H9 (cell line): ENCODE measurements around the gene GLB1L2. TPM values are rescaled to one million over a fixed set of nuclear protein-coding genes. Genes with fewer than 3 reads are reported as not detected.
A peak's percentile ranks its signal among the peaks of the same experiment; 100 is the strongest.

Experiments
- DNase-seq: peaks from one replicate; pipeline ENCODE4 v3.0.0-alpha.2; 2017
- H2AFZ ChIP-seq: one replicate; pipeline ENCODE4 v1.6.1; 2013; ENCODE audit warnings: mild to moderate bottlenecking, low read length, control low read depth, moderate library complexity
- H2AK5ac ChIP-seq: 2 replicates; pipeline ENCODE4 v1.6.1; 2013; ENCODE audit warnings: low read length, control low read depth, mixed read lengths; ENCODE audit not compliant: insufficient read length
- H2BK120ac ChIP-seq: one replicate; pipeline ENCODE4 v1.6.1; 2013; ENCODE audit warnings: low read depth, mild to moderate bottlenecking, low read length, control low read depth, inconsistent platforms; ENCODE audit not compliant: poor library complexity, severe bottlenecking
- H2BK12ac ChIP-seq: 2 replicates; pipeline ENCODE4 v1.6.1; 2013; ENCODE audit warnings: low read length, control low read depth, mixed read lengths, low read depth; ENCODE audit not compliant: insufficient read length
- H2BK15ac ChIP-seq: 2 replicates; pipeline ENCODE4 v1.6.1; 2013; ENCODE audit warnings: low read depth, low read length, control low read depth
- H2BK20ac ChIP-seq: one replicate; pipeline ENCODE4 v1.6.1; 2013; ENCODE audit warnings: low read depth, mild to moderate bottlenecking, low read length, control low read depth, inconsistent platforms; ENCODE audit not compliant: poor library complexity, severe bottlenecking
- H2BK5ac ChIP-seq: 2 replicates; pipeline ENCODE4 v1.6.1; 2013; ENCODE audit warnings: low read length, control low read depth, mixed read lengths; ENCODE audit not compliant: insufficient read length
- H3K14ac ChIP-seq: 2 replicates; pipeline ENCODE4 v1.6.1; 2013; ENCODE audit warnings: low read length, control low read depth; ENCODE audit not compliant: insufficient read depth
- H3K18ac ChIP-seq: 2 replicates; pipeline ENCODE4 v1.6.1; 2013; ENCODE audit warnings: low read depth, mild to moderate bottlenecking, mixed read lengths, low read length, control low read depth; ENCODE audit not compliant: insufficient read length
- H3K23ac ChIP-seq: 2 replicates; pipeline ENCODE4 v1.6.1; 2013; ENCODE audit warnings: low read length, control low read depth, mixed read lengths, low read depth; ENCODE audit not compliant: insufficient read length
- H3K23me2 ChIP-seq: 2 replicates; pipeline ENCODE4 v1.6.1; 2013; ENCODE audit warnings: low read depth, mild to moderate bottlenecking, mixed read lengths, low read length, control low read depth; ENCODE audit not compliant: insufficient read length, poor library complexity, severe bottlenecking
- H3K27ac ChIP-seq: 2 replicates; pipeline ENCODE4 v1.5.1; 2013; ENCODE audit warnings: low read length, control low read depth, mixed read lengths, low read depth; ENCODE audit not compliant: insufficient read length
- H3K27me3 ChIP-seq: 2 replicates; pipeline ENCODE4 v1.6.1; 2013; ENCODE audit warnings: low read length, control low read depth, inconsistent platforms; ENCODE audit not compliant: insufficient read depth
- H3K4ac ChIP-seq: 2 replicates; pipeline ENCODE4 v1.6.1; 2013; ENCODE audit warnings: low read depth, mild to moderate bottlenecking, control low read depth, inconsistent platforms, low read length, moderate library complexity
- H3K4me1 ChIP-seq: 2 replicates; pipeline ENCODE4 v1.6.1; 2013; ENCODE audit warnings: low read length, control low read depth, inconsistent platforms; ENCODE audit not compliant: insufficient read depth
- H3K4me2 ChIP-seq: 2 replicates; pipeline ENCODE4 v1.6.1; 2013; ENCODE audit warnings: low read length, control low read depth, mixed read lengths; ENCODE audit not compliant: insufficient read length, insufficient read depth
- H3K56ac ChIP-seq: 2 replicates; pipeline ENCODE4 v1.6.1; 2013; ENCODE audit warnings: low read depth, mild to moderate bottlenecking, mixed read lengths, low read length, control low read depth; ENCODE audit not compliant: insufficient read length
- H3K79me1 ChIP-seq: 2 replicates; pipeline ENCODE4 v1.6.1; 2013; ENCODE audit warnings: low read depth, mild to moderate bottlenecking, moderate library complexity, low read length, control low read depth, inconsistent platforms; ENCODE audit not compliant: insufficient read depth, poor library complexity, severe bottlenecking
- H3K79me2 ChIP-seq: 2 replicates; pipeline ENCODE4 v1.6.1; 2013; ENCODE audit warnings: low read length, control low read depth, inconsistent platforms; ENCODE audit not compliant: insufficient read depth
- H3K9ac ChIP-seq: 2 replicates; pipeline ENCODE4 v1.6.1; 2013; ENCODE audit warnings: low read length, control low read depth, mixed read lengths; ENCODE audit not compliant: insufficient read length; ENCODE audit errors: extremely low read depth
- H3K9me3 ChIP-seq: one replicate; pipeline ENCODE4 v1.6.1; 2013; ENCODE audit warnings: low read depth, low read length, inconsistent platforms; ENCODE audit not compliant: control insufficient read depth
- H3T11ph ChIP-seq: one replicate; pipeline ENCODE4 v1.6.1; 2013; ENCODE audit warnings: mild to moderate bottlenecking, low read length, control low read depth, inconsistent platforms
- H4K20me1 ChIP-seq: one replicate; pipeline ENCODE4 v1.6.1; 2013; ENCODE audit not compliant: control insufficient read depth, insufficient read length, insufficient read depth
- H4K5ac ChIP-seq: 2 replicates; pipeline ENCODE4 v1.6.1; 2013; ENCODE audit warnings: low read depth, mild to moderate bottlenecking, mixed read lengths, low read length, control low read depth; ENCODE audit not compliant: insufficient read length
- H4K8ac ChIP-seq: replicated peaks from 2 replicates; pipeline ENCODE4 v1.6.1; 2013; ENCODE audit warnings: low read length, control low read depth, mixed read lengths, low read depth; ENCODE audit not compliant: insufficient read length
- H4K91ac ChIP-seq: 2 replicates; pipeline ENCODE4 v1.6.1; 2013; ENCODE audit warnings: low read depth, mild to moderate bottlenecking, moderate library complexity, mixed read lengths, low read length, control low read depth; ENCODE audit not compliant: insufficient read length
- H3K27ac Mint-ChIP-seq, 3 experiments: 2 replicates in 2 of 3; 3 replicates in 1 of 3; pipeline ENCODE4 v1.8.0; 2020 to 2021; ENCODE audit warnings: mixed read lengths in 3 of 3, mild to moderate bottlenecking in 1 of 3, moderate library complexity in 1 of 3
- H3K27me3 Mint-ChIP-seq: 2 replicates; pipeline ENCODE4 v1.8.0; 2021; ENCODE audit warnings: low read depth, mild to moderate bottlenecking, moderate library complexity, mixed read lengths
- H3K36me3 Mint-ChIP-seq, 3 experiments: 2 replicates in 2 of 3; 3 replicates in 1 of 3; pipeline ENCODE4 v1.8.0; 2020 to 2021; ENCODE audit warnings: low read depth in 3 of 3, mixed read lengths in 3 of 3; ENCODE audit not compliant: insufficient read depth in 1 of 3
- H3K4me1 Mint-ChIP-seq, 2 experiments: 2 replicates each; pipeline ENCODE4 v1.8.0; 2020; ENCODE audit warnings: mixed read lengths in 2 of 2
- H3K4me3 Mint-ChIP-seq, 2 experiments: 2 replicates in 1 of 2; 3 replicates in 1 of 2; pipeline ENCODE4 v1.8.0; 2020 to 2021; ENCODE audit warnings: mild to moderate bottlenecking in 2 of 2, mixed read lengths in 2 of 2, moderate library complexity in 1 of 2
- H3K9me3 Mint-ChIP-seq, 2 experiments: 2 replicates in 1 of 2; 3 replicates in 1 of 2; pipeline ENCODE4 v1.8.0; 2020; ENCODE audit warnings: mild to moderate bottlenecking in 2 of 2, mixed read lengths in 2 of 2, moderate library complexity in 1 of 2
- WGBS: extraction: QIAGEN DNeasy Blood & Tissue Kit; methylation state at CpG from one replicate; pipeline ENCODE4 v1.1.7; 2013; ENCODE audit warnings: missing lambda C conversion rate, low lambda C conversion rate, mixed read lengths; ENCODE audit not compliant: insufficient read length; ENCODE audit errors: extremely low coverage; 5-methylcytosine and 5-hydroxymethylcytosine counted together
- total RNA-seq: library from RNA; stranded (reverse); gene quantifications from 2 replicates; pipeline ENCODE4 v1.2.1, GENCODE V29; 2021
- TF ChIP-seq, protein P1 (sequence below): fragments of 200-600 bp; sonication (generic); conservative IDR thresholded peaks from 3 replicates; pipeline ENCODE4 v1.8.0; 2021; ENCODE audit warnings: antibody characterized with exemption, mild to moderate bottlenecking

The GLB1L2 gene
- total RNA-seq, 1 experiment from 2014 or later: 2.4 TPM

DNA sequence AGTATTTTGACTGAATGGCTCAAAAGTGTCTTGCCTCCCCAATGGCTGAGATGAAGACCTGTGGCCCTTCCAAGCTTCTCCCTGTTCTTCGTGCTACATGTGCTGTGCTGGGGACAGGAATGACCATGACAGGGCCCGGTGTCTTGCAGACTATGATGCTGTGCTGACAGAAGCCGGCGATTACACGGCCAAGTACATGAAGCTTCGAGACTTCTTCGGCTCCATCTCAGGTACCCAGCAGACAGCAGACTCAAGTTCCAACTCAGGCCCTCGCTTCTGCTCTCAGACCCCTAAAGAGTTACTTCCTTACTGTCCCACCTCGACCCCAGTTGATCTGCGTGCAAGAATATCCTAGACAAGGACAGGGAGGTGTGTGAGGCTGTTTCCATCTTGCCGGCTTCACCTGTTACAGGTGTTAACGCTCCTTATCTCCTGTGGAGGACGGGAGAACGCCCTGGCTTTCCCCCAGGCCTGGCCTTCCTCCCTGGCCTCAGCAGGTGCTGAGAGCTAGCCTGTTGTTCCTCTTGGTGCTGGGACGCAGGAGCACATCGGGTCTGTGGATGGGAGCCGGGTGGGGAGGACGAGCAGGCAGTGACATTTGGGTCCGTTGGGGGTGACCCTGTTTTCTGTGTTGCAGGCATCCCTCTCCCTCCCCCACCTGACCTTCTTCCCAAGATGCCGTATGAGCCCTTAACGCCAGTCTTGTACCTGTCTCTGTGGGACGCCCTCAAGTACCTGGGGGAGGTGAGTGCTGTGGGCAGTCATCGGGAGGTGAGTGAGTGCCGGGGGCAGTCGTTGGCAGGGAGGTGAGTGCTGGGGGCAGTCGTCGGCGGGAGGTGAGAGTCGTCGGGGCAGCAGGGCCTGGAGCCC lies 38.1 kb downstream of the GLB1L2 start:
- no peak overlapping the region for H3K18ac ChIP-seq
- H3K27me3 Mint-ChIP-seq: peaks cover 21% of the 10 kb centered on the region

More for the DNA sequence above, 38.1 kb downstream of the GLB1L2 start:
- Mint-ChIP-seq H3K27ac (peak overlapping the region in 2 of 3 experiments; percentile 59 to 85; a peak in 2 of 7 replicates), H3K4me3 (no peak overlapping the region), H3K4me1 (peaks cover 4 to 7% of the 10 kb centered on the region in 2 experiments; a peak in 3 of 4 replicates), H3K9me3 (no peaks in the 10 kb centered on the region), H3K36me3 (no peaks in the 10 kb centered on the region; a peak in 1 of 7 replicates)
- Histone ChIP-seq H2BK15ac (no peak overlapping the region), H3K4me2 (no peak overlapping the region), H3K27ac (no peak overlapping the region), H4K91ac (no peak overlapping the region), H3K9ac (no peak overlapping the region), H2BK20ac (no peak overlapping the region), H3K27me3 (no peaks in the 10 kb centered on the region), H3K23ac (no peak overlapping the region), H3K4ac (no peak overlapping the region), H3K14ac (no peak overlapping the region; the same call in 1 of the 2 replicates), H4K8ac (no peak overlapping the region), H2BK12ac (no peak overlapping the region), H4K5ac (no peak overlapping the region), H3K23me2 (no peaks in the 10 kb centered on the region), H3K9me3 (no peaks in the 10 kb centered on the region), H2AK5ac (no peak overlapping the region), H3K56ac (no peak overlapping the region), H2AFZ (no peak overlapping the region), H3T11ph (no peak overlapping the region), H3K79me1 (no peaks in the 10 kb centered on the region), H3K79me2 (no peaks in the 10 kb centered on the region), H2BK120ac (no peak overlapping the region), H4K20me1 (no peaks in the 10 kb centered on the region), H2BK5ac (no peak overlapping the region), H3K4me1 (no peaks in the 10 kb centered on the region)
- DNase-seq: no peak
- TF ChIP-seq, protein P1, sequence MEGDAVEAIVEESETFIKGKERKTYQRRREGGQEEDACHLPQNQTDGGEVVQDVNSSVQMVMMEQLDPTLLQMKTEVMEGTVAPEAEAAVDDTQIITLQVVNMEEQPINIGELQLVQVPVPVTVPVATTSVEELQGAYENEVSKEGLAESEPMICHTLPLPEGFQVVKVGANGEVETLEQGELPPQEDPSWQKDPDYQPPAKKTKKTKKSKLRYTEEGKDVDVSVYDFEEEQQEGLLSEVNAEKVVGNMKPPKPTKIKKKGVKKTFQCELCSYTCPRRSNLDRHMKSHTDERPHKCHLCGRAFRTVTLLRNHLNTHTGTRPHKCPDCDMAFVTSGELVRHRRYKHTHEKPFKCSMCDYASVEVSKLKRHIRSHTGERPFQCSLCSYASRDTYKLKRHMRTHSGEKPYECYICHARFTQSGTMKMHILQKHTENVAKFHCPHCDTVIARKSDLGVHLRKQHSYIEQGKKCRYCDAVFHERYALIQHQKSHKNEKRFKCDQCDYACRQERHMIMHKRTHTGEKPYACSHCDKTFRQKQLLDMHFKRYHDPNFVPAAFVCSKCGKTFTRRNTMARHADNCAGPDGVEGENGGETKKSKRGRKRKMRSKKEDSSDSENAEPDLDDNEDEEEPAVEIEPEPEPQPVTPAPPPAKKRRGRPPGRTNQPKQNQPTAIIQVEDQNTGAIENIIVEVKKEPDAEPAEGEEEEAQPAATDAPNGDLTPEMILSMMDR: no peak
- WGBS: no CpG with 5 or more reads among the region's 30 CpGs
